Measurements from ENCODE around the gene KCND2.
"Not testable (repeated sequence)": the region's sequence is repeated elsewhere in the genome, so short reads cannot be mapped to it uniquely, and the experiment has no call there.

KCND2 gene

DNA sequence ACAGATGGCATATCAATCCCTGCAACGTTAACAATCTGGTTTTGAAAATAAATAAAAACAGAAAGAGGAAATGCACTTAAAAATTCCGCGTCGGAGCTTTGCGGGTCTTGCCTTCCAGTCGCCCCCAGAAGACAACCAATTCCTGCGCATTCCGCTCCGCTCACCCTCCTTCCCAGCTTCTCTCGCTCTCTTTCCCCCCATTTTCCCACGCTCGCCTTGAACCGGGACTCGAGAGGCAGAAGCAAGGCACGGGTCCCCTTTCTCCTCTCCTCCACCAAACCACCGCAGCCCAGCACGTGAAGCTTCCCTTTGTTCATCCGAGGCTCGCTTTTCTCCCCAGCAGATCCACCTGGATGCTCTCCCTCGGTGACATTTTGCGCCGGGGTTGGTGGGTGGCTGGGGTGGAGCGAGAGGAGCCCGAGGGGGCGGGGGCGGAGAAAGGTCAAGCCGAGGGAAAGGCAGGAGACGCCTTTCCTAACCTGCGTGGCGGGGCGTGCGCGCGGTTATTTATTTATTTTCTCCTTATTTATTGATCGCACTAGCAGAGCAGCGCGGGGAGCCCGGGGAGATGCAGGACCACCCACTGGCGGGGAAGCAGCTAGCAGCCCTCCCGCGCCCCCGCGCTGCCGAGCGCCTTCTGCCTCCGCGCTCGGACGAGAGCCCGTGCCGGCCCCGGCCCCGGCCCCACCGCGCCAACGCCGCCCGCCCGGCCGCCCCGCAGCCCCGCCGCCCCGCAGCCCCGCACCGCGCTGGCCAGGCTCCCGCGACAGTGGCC is at the start of gene KCND2:
TSS of gene KCND2 (plus strand) at position 475 of the 775 bp plus-strand sequence.
- peak; percentile 51 for DNase-seq

DNA sequence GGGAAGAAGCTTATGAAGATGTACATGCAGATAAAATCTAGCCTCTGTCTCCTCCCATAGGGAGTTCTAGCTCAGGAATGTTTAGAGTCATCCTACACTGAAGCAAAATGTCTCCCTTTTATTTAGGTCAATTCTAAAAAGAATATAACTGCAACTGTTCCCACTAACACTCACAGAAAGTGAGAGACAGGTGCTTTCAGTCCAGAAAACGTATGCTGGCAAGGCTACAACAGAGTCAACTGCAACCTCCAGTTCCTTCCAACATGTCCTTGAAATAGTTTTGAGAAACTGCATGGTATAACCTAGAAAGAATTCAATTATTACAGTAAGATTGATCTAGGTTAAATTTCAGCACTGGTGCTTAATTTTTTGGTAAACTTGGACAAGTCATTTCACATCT is 46.8 kb upstream of the KCND2 start:
- no peak for DNase-seq

DNA sequence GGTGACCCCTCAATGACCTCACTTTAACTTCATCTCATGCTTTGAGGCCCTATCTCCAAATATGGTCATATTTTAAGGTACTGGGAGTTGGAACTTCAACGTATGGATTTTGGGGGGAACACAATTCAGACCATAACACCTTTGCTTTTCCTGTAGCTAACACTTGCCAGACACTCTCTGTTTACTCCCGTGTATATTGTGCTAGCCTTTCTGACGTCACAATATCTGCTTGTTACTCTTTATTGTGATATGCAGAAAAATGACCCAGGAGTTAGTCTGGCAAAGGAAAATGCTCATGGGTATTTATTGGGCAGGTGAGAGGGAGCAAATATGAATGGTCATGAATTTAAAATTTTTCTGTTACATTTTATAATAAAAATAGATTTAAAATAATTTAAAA is 45.7 kb upstream of the KCND2 start:
- no peak for DNase-seq

DNA sequence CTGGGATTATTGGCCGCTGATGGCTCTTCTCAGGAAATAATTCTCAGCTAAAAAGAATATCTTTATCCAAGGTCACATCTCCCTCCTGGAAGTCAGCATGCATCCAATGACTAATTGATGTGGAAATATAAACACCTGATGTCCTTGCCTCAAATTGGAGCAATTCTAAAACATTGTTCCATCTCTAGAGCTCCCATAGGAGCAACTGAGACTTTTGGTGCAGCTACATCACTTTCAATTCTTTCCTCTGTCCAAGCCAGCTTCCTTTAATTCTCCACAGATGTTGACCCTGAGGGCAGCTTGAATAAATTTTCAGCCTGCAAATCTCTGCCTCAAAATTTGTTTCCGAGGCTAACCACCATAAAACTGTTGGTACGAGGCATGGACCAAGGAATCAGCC is 43.9 kb upstream of the KCND2 start:
- no peak for DNase-seq

DNA sequence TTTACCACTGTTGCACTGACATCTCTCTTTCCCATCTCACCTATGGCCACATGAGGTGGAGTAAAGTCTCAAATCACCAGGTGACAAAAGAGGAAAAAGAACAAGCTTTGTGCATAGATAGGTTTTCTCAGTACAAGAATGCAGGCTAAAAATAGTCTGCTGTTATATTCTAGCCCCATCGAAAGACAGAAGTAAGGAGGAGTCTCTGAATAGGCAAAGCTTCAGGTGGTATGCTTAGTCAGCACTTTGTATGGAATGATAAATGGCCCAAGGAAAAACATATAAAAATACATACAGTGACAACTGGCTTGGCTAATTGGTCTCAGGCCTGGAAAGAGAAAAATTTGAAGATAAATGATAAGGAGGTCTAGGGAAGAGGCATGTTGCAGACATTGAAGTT is 39.6 kb upstream of the KCND2 start:
- no peak for DNase-seq

DNA sequence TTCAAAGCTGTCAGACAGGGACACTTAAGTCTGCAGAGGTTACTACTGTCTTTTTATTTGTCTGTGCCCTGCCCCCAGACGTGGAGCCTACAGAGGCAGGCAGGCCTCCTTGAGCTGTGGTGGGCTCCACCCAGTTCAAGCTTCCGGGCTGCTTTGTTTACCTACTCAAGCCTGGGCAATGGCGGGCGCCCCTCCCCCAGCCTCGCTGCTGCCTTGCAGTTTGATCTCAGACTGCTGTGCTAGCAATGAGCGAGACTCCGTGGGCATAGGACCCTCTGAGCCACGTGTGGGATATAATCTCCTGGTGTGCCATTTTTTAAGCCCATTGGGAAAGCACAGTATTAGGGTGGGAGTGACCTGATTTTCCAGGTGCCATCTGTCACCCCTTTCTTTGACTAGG is 32.6 kb upstream of the KCND2 start:
- not testable (repeated sequence) for DNase-seq

DNA sequence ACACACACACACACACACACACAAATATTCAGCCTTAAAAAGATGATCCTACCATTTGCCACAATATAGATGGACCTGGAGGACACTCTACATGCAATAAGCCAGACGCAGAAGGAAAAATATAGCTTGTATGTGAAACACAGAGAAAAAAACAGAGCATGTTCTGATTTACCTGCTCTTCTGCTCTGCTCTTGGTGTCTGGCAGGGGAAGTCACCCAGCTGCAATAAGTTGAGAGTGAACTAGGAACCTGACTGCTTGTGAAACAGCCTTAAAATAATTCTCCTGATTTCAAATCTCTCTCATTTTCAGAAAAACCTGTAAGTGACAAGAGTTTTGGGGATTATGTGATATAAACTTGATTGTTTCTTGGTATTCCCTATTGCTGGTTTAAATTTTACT is 31.0 kb upstream of the KCND2 start:
- no peak for DNase-seq

DNA sequence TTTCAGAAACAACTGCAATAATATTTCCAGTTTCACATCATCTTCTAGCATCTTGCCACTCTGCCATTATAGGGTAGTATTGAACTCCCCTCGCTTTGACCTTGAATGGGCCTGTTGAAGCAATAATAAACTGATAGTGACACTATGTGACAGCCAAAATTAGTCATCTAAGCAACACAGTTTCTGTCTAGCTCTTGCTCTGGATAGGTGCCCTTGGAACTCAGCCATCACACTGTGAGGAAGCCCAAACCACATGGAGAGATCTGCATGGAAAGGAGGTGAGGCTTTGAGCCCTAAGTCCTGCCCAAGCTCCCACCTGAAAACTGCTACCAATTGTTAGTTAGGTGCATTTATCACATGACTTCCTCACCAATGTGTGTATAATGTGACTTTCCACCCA is 18.1 kb upstream of the KCND2 start:
- no peak for DNase-seq

DNA sequence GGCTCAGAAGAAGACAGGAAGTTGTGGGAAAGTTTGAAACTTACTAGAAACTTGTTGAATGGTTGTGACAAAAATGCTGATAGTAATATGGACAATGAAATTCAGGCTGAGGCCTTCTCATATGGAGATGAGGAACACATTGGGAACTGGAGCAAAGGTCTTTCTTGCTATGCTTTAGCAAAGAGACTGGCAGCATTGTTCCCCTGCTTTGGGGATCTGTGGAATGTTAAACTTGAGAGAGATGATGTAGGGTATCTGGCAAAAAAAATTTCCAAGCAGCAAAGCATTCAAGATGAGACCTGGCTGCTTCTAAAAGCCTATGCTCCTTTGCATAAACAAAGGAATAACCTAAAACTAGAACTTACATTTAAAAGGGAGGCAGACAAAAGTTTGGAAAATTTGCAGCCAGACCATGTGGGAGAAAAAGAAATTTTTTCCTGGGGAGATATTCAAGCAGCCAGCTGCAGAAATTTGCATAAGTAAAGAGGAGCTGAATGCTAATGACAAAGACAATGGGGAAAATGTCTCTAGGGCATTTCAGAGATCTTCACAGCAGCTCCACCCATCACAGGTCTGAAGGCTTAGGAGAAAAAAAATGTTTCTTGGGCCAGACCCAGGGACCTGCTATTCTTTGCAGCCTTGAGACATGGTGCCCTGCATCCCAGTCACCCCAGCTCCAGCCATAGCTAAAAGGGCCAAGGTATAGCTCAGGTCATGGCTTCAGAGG is 16.5 kb upstream of the KCND2 start:
- no peak for DNase-seq

DNA sequence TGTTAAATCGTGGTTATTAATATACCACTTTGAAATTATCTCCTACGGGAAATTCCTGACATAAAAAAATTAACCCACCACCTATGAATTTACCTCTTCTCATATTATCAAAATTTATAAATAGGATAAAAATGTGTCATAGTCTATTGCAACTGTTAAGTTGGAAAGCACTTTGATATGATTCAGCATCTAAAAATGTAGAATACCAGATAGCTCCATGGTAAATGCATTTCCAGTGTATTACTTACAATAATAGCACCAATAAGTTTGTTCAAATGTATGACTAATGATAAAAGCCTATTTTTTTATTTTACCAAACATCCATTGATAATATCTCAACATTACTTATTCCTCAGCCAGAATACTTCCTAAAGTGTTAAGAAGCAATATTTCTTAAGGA is 13.6 kb upstream of the KCND2 start:
- no peak for DNase-seq

DNA sequence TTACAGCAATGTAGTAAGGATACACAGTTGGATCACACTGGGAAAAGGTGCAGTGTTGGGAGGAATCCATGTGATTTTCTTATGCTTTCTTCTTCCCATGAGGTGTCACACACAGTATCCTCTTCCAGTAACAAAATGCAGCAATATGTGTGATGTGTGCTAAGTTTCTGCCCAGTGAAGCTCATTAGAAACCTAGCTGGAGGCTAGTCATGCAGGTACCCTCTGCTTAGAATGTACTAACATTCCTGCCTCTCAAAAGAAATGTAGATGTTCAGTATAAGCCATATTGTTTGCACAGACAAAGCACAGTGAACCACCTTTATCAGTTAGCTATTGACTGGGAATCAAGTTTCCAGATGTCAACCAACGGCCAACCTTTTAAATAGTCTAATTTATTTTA is 12.9 kb upstream of the KCND2 start:
- DNase-seq = no peak

DNA sequence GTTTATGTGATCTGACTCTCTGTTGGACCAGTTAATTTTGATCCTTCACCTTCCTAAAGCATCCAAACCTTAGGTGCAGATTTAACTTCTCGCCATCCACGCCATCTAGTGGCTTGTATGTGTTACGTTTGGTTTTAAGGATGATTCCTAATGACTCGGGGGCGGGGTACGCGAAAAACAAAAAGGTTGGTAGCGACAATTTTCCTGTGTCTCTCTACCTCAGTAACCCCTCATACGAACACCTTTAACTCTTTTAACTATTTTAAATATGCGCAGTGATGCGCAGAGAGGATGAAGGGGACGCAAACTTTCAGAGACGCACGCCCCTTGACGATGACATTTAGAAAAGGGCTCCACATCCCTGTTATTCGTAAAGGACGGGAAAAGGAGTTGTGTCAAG is 714 bp upstream of the KCND2 start:
- peak; percentile 78 for DNase-seq

DNA sequence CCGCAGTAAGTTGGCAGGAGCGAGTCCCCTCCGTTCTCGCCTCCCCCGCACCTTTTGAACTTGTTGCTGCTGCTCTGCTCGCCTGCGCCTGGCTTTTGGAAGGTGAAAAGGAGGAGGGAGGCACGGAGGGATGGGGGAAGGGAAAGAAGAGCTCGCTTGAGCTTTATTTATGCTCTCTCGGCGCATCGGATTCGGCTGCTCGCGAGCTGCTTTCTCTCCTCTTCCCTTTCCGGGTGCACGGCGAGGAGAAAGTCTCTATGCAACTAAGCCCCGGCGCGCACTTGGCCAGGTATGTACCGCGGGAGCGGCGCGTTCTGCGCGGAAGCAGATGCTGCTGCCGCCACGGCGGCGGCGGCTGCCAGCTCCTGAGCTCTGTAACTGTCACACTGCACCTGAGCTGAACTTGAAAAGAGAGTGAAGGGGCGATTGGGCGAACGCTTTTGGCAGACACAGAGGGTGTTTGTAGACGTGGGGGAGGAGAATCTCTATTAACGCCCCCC is 551 bp downstream of the KCND2 start:
- DNase-seq = peak; percentile 74

DNA sequence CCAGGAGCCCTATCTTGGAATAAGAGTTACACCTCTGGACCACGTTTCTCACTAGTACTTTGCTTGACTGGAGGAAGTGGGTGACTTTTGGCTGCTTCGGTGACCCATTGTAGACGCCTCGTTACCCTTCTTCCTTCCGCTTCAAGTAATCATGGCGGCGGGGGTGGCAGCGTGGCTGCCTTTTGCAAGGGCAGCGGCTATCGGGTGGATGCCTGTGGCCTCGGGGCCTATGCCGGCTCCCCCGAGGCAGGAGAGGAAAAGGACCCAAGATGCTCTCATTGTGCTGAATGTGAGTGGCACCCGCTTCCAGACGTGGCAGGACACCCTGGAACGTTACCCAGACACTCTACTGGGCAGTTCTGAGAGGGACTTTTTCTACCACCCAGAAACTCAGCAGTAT is 1.5 kb downstream of the KCND2 start:
- DNase-seq = no peak

DNA sequence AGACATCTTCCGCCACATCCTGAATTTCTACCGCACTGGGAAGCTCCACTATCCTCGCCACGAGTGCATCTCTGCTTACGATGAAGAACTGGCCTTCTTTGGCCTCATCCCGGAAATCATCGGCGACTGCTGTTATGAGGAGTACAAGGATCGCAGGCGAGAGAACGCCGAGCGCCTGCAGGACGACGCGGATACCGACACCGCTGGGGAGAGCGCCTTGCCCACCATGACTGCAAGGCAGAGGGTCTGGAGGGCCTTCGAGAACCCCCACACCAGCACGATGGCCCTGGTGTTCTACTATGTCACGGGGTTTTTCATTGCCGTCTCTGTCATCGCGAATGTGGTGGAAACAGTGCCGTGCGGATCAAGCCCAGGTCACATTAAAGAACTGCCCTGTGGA is 1.9 kb downstream of the KCND2 start:
- no peak for DNase-seq

DNA sequence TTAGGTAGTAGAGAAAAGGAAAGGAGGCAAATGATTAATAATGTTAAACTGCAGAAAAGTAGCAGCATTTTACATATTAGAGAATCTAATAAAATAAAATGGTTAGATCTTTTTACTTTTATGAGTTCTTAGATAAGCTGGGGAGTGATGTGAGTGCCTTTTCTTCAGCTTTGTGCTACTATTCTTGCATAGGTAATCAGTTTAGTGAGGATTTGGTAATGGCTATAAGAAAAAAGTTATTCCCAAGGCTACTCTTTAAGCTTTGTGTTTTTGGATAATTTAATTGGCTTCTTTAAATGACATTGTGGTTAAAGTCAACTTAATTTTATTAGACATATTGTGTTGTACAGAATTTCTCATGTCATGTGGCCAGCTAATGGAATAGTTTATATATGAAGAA is 3.7 kb downstream of the KCND2 start:
- no peak for DNase-seq

DNA sequence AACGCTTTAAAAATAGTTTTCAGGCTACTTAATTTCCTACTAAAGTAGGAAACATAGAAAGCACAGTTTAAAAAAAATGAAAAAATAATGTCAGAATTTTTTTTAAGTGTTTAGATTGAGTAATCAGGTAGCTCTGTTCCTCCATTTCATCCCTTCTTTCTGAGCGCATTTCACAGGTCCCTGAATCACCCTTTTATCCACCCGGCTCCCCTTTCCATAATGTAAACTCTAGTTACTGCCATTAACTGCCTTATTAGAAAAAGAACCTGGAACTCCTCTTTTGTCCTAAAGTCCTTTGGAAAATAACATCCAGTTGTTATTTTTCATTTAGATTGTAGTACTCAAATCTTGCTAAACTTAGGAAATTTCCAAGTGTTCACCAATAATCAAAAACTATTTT is 5.8 kb downstream of the KCND2 start:
- no peak for DNase-seq

DNA sequence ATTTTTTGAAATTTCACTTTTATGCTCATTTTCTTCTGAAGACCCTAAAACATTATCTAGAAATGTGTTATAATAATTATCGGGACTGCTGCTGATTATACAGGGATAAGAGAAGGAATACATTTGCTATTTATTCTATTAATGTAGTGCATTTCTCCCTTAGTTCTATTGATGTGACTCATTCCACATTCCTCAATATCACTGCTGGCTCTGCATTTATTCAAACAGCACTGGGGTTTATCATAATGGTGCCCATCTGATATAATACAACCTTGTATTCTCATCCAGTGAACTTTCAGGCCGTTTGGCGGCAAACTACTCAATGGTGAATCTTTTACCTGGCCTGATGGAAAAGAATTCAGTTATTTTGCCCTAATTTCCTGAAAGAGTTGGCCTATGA is 7.8 kb downstream of the KCND2 start:
- DNase-seq = no peak

DNA sequence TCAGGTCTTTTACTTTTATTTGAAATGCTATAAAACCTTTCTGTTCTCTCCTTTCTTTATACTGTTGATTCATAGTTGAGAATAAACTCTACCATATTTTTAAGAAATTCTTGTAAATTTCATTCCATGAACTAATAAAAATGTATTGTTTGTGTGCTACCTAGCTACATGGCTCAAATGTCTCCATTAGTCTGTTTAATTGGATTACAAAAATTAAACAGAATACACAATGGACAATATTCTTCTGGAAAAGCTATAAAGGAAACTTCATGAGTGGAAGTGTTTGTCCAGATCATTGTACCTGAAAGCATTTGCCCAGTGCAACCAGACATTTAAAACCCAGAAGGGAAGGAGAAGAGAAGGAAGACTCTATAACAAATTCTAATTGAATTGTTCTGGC is 20.1 kb downstream of the KCND2 start:
- no peak for DNase-seq

DNA sequence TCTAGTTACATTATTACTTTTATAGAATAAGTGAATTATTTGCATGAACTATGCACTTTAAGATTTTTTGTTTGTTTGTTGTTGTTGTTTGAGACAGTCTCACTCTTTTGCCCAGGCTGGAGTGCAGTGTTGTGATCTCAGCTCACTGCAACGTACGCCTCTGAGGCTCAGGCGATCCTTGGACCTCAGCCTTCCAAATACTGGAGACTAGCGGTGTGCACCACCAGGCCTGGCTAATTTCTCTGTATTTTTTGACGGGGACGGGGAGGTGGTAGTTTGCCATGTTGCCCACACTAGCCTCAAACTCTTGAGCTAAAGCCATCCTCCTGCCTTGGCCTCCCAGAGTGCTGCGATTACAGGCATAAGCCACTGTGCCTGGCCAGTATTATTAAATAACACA is 29.2 kb downstream of the KCND2 start:
- DNase-seq = no peak

DNA sequence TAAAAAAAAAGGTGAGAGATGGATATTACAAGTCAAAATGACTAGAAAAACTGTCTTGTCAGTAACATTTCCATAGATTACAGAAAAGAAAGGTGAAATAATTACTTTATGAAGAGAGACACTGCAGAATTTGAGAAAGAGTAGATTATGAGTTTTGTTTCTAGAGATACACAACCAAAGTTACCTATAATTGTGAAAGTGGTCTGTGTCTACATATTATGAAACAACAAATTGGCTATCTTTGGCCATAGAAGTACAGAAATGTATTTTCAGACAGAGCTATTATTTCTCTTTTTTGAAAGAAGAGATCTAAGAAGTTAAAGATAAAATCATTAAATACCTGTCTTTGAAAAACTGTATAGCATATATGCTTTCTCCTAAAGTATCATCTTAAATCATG is 30.1 kb downstream of the KCND2 start:
- DNase-seq = no peak

DNA sequence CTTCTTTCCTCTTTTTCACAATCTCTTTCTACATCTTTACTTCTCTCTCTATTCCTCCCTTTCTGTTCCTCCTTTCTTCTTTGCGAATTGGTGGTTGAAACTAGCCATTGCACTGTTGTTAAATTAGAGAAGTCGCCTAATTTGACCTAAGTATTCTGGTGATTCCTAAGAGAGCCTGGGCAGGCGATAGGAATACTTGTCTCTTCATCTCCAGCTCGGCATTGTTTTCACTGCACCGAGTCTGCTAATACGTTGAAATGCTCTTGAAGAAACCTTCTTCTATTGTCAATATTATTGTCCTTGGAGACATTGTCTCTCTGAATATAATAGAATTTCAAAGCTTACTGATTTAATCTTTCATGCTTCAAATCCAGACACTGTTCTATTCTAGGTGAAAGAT is 31.7 kb downstream of the KCND2 start:
- DNase-seq = no peak

DNA sequence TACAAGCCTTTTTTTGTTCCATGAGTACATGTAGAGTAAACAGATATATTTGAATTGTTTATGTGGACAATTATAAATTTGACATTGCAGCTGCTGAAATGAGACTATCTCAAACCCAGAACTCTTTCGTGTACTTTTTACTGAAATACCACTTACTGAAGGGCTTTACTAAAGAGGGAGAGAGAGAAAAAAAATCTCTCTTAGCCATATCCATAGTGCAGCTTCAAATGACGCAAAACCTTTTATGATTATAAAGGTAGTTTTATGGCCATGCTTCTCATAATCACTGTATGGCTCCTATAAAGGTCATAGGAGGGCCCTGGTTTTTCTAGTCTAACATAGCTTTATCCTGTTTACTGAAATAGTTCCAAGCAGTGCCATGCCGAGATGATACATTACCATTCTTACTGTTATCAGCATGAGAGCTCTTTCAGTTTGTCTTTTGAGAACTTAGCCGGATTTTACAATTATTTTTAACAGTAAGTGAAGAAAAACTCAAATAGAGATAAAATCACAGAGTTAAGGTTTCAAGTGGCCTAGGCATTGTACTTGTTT is 35.1 kb downstream of the KCND2 start:
- DNase-seq = no peak

Data from NCI-H2029 (cell line).